Kidney epithelial cell (primary cell): Measurements from ENCODE around the gene ZNF777. TPM values are rescaled to one million over a fixed set of nuclear protein-coding genes. Genes with fewer than 3 reads are reported as not detected.
A peak's percentile ranks its signal among the peaks of the same experiment; 100 is the strongest.

ENCODE experiments used
- DNase-seq: peaks from one replicate; pipeline ENCODE4 v3.0.0-alpha.2; 2010; ENCODE audit warnings: low read depth
- H3K27me3 ChIP-seq: 2 replicates; pipeline ENCODE4 v1.6.0; 2011; ENCODE audit warnings: low read length; ENCODE audit not compliant: control insufficient read depth, insufficient read depth
- H3K36me3 ChIP-seq: 2 replicates; pipeline ENCODE4 v1.5.1; 2011; ENCODE audit warnings: low read length; ENCODE audit not compliant: control insufficient read depth, insufficient read depth
- H3K4me3 ChIP-seq: 2 replicates; pipeline ENCODE4 v1.5.1; 2011; ENCODE audit warnings: low read depth, mild to moderate bottlenecking, control low read depth, low read length
- CTCF ChIP-seq: IDR thresholded peaks from 2 replicates; pipeline ENCODE4 v1.5.1; 2011; ENCODE audit warnings: mild to moderate bottlenecking, moderate library complexity, low read length, control low read depth, inconsistent platforms; ENCODE audit not compliant: insufficient read depth, poor library complexity, severe bottlenecking
- total RNA-seq: library from RNA; depleted of rRNA; stranded (reverse); fragments of >200 nt; gene quantifications from 2 replicates; pipeline ENCODE4 v1.2.3, GENCODE V29; 2015

ZNF777 gene
- total RNA-seq, 1 donor from 2014 or later: 14.4 TPM

DNA sequence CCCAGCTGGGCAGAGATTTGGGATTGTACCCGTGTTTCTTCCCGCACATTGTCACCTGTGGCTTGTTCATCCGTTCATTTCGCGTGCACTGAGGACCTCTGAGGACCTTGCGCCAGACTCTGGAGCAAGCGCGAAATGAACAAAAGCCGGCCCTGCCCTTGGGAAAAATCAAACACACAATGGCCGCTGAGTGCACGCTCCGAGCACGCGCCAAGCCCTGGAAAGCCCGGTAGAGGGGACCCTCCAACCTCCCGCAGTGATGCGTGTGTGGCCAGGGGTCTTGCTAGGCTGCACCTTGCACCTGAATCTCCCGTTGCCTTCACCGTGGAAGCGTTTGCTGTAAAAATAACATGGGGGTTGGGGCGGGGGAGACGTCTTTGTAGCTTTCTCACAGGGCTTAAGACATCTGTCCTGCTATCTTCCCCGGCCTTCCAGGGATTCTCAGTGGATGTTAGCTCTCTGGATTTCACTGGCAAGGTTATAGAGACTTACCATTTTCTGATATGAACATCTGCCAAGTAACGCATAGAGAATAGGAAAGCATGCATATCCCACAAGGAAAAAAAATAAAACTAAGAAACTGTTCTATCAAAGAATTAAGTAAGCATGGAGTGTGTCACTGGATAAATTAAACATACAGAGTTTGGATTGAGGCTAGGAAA is 37.3 kb downstream of the ZNF777 start:
- peaks cover 12% of the 10 kb centered on the region for H3K27me3 ChIP-seq
- no peak for TF ChIP-seq CTCF
- H3K36me3 ChIP-seq: no peaks in the 10 kb centered on the region
- DNase-seq: no peak
- no peak overlapping the region for H3K4me3 ChIP-seq

GRCh38 chr7:149422914-149423301 is 38.0 kb downstream of the ZNF777 start:
- no peak for TF ChIP-seq CTCF

DNA sequence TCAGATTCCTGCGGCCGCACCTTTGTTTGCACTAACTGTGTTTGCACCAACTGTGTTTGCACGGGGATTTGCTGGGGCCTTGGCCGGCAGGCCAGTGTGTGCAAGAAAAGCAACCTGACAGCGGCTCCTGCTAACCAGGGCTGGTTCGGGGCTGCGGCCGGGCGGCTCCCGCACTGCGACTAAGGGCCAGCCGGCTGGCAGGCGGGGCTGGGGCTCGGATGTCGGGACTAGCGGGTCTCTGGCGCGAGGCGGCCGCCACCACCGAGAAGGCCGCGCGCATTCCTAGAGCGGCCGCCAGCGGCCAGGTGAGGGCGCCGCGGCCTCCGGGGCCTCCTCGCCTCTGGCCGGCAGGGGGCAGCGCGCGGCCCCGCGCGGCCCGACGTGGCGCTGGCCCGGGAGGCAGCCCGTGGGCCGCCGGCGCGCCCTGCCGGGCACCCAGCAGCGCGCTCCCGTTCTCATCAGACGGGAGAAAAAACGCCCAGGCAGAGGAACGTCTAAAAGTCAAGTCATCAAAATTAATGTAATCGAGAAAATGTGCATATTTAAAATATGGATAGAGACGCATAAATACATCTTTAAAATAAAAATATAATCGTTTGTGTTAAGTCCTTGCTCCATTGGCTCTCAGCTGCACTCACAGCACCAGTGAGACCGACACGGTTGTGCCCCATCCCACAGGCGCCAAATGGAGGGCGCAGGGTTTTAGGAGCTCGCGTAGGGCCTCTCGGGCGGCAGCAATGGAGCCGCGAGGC is 38.5 kb downstream of the ZNF777 start:
- peak; percentile 19 for DNase-seq
- Histone ChIP-seq H3K4me3 (peak overlapping the region; percentile 48), H3K27me3 (peaks cover 12% of the 10 kb centered on the region), H3K36me3 (no peaks in the 10 kb centered on the region)
- peak; percentile 29 for TF ChIP-seq CTCF

More at GRCh38 chr7:149422914-149423301, 38.0 kb downstream of the ZNF777 start:
- H3K4me3 ChIP-seq: peak overlapping the region; percentile 16
- H3K27me3 ChIP-seq: peaks cover 12% of the 10 kb centered on the region
- no peaks in the 10 kb centered on the region for H3K36me3 ChIP-seq
- no peak for DNase-seq

GRCh38 chr7:149420006-149420405 is 40.9 kb downstream of the ZNF777 start:
- Histone ChIP-seq H3K36me3 (no peaks in the 10 kb centered on the region), H3K4me3 (no peak overlapping the region), H3K27me3 (peaks cover 12% of the 10 kb centered on the region)
- TF ChIP-seq CTCF: no peak
- no peak for DNase-seq

- no peak for DNase-seq
- no peaks in the 10 kb centered on the region for H3K36me3 ChIP-seq
- H3K27me3 ChIP-seq: no peaks in the 10 kb centered on the region
- TF ChIP-seq CTCF: no peak
- no peak overlapping the region for H3K4me3 ChIP-seq
Measured at GRCh38 chr7:149415391-149416071, 45.3 kb downstream of the ZNF777 start.
